Measurements from ENCODE around the gene TPCN1. TPM values are rescaled to one million over a fixed set of nuclear protein-coding genes. Genes with fewer than 3 reads are reported as not detected.
"Not testable (repeated sequence)": the region's sequence is repeated elsewhere in the genome, so short reads cannot be mapped to it uniquely, and the experiment has no call there.

The TPCN1 gene
- total RNA-seq, 2 donors from 2014 or later: 14.1 to 43.6 TPM

- DNase-seq (ENCODE audit: low spot score) (no peak), ATAC-seq (no peak)
- Mint-ChIP-seq H3K4me1 (ENCODE audit: low read depth in 2 of 2) (peaks cover 22 to 26% of the 10 kb centered on the region in 2 donors), H3K9me3 (no peaks in the 10 kb centered on the region), H3K36me3 (no peaks in the 10 kb centered on the region), H3K27ac (no peak overlapping the region), H3K27me3 (no peaks in the 10 kb centered on the region), H3K4me3 (no peak overlapping the region)
These were observed 18.8 kb upstream of the TPCN1 start for GRCh38 chr12:113202300-113203075.

- ATAC-seq (no peak), DNase-seq (ENCODE audit: low spot score) (no peak)
- peaks cover 33 to 37% of the 10 kb centered on the region in 2 donors for H3K4me1 Mint-ChIP-seq (ENCODE audit: low read depth in 2 of 2)
- no peaks in the 10 kb centered on the region for H3K27me3 Mint-ChIP-seq
- peak overlapping the region; percentile 41 for H3K4me3 Mint-ChIP-seq
- H3K27ac Mint-ChIP-seq: peak overlapping the region; percentile 67 to 92
- no peaks in the 10 kb centered on the region for H3K36me3 Mint-ChIP-seq
- no peaks in the 10 kb centered on the region for H3K9me3 Mint-ChIP-seq
These were observed 17.2 kb upstream of the TPCN1 start for GRCh38 chr12:113203852-113204760.

- Mint-ChIP-seq H3K36me3 (no peaks in the 10 kb centered on the region), H3K27me3 (no peaks in the 10 kb centered on the region), H3K9me3 (no peaks in the 10 kb centered on the region), H3K27ac (peak overlapping the region; percentile 67 to 92), H3K4me3 (peak overlapping the region; percentile 11), H3K4me1 (ENCODE audit: low read depth in 2 of 2) (peaks cover 35 to 41% of the 10 kb centered on the region in 2 donors)
- ATAC-seq: no peak
- no peak for DNase-seq (ENCODE audit: low spot score)
These were observed 16.5 kb upstream of the TPCN1 start for GRCh38 chr12:113204804-113205203.

GRCh38 chr12:113206802-113207201, 14.5 kb upstream of the TPCN1 start:
- H3K27ac Mint-ChIP-seq: peak overlapping the region; percentile 68 to 86
- not testable (repeated sequence) for DNase-seq (ENCODE audit: low spot score); H3K27me3 Mint-ChIP-seq; H3K9me3 Mint-ChIP-seq; H3K36me3 Mint-ChIP-seq; ATAC-seq
- H3K4me1 Mint-ChIP-seq (ENCODE audit: low read depth in 2 of 2): peaks cover 46 to 54% of the 10 kb centered on the region in 2 donors
- H3K4me3 Mint-ChIP-seq: peak overlapping the region; percentile 78

- H3K4me1 Mint-ChIP-seq (ENCODE audit: low read depth in 2 of 2): peaks cover 46 to 54% of the 10 kb centered on the region in 2 donors
- peak overlapping the region; percentile 78 for H3K4me3 Mint-ChIP-seq
- no peaks in the 10 kb centered on the region for H3K27me3 Mint-ChIP-seq
- H3K9me3 Mint-ChIP-seq: no peaks in the 10 kb centered on the region
- H3K27ac Mint-ChIP-seq: peak overlapping the region; percentile 82 to 86
- ATAC-seq: no peak
- peaks cover 6% of the 10 kb centered on the region for H3K36me3 Mint-ChIP-seq
- no peak for DNase-seq (ENCODE audit: low spot score)
These were observed 13.6 kb upstream of the TPCN1 start for GRCh38 chr12:113207613-113208040.

- peak overlapping the region; percentile 82 to 86 for H3K27ac Mint-ChIP-seq
- ATAC-seq (peak; percentile 93), DNase-seq (ENCODE audit: low spot score) (peak; percentile 93)
- peak overlapping the region; percentile 78 for H3K4me3 Mint-ChIP-seq
- H3K9me3 Mint-ChIP-seq: no peaks in the 10 kb centered on the region
- H3K27me3 Mint-ChIP-seq: no peaks in the 10 kb centered on the region
- peaks cover 6% of the 10 kb centered on the region for H3K36me3 Mint-ChIP-seq
- peaks cover 47 to 54% of the 10 kb centered on the region in 2 donors for H3K4me1 Mint-ChIP-seq (ENCODE audit: low read depth in 2 of 2)
These were observed 13.0 kb upstream of the TPCN1 start for GRCh38 chr12:113208041-113208934.

GRCh38 chr12:113211160-113211559, 10.1 kb upstream of the TPCN1 start:
- H3K27ac Mint-ChIP-seq: peak overlapping the region; percentile 72 to 86
- ATAC-seq (no peak), DNase-seq (ENCODE audit: low spot score) (no peak)
- H3K27me3 Mint-ChIP-seq: no peaks in the 10 kb centered on the region
- peaks cover 57 to 58% of the 10 kb centered on the region in 2 donors for H3K4me1 Mint-ChIP-seq (ENCODE audit: low read depth in 2 of 2)
- peak overlapping the region; percentile 64 for H3K4me3 Mint-ChIP-seq
- H3K36me3 Mint-ChIP-seq: peaks cover 6% of the 10 kb centered on the region
- no peaks in the 10 kb centered on the region for H3K9me3 Mint-ChIP-seq

GRCh38 chr12:113214895-113215400, 6.3 kb upstream of the TPCN1 start:
- Mint-ChIP-seq H3K9me3 (no peaks in the 10 kb centered on the region), H3K27me3 (no peaks in the 10 kb centered on the region), H3K4me3 (peak overlapping the region; percentile 48), H3K4me1 (ENCODE audit: low read depth in 2 of 2) (peaks cover 38 to 41% of the 10 kb centered on the region in 2 donors), H3K36me3 (peaks cover 6% of the 10 kb centered on the region), H3K27ac (peak overlapping the region; percentile 84 to 93)
- peak; percentile 69 for DNase-seq (ENCODE audit: low spot score)
- peak; percentile 82 to 91 for ATAC-seq

GRCh38 chr12:113216027-113216426, 5.2 kb upstream of the TPCN1 start:
- no peaks in the 10 kb centered on the region for H3K27me3 Mint-ChIP-seq
- H3K4me1 Mint-ChIP-seq (ENCODE audit: low read depth in 2 of 2): peaks cover 35 to 42% of the 10 kb centered on the region in 2 donors
- H3K4me3 Mint-ChIP-seq: no peak overlapping the region
- DNase-seq (ENCODE audit: low spot score) (no peak), ATAC-seq (no peak)
- H3K36me3 Mint-ChIP-seq: peaks cover under 1% of the 10 kb centered on the region
- H3K9me3 Mint-ChIP-seq: no peaks in the 10 kb centered on the region
- H3K27ac Mint-ChIP-seq: peak overlapping the region; percentile 84 to 93

- Mint-ChIP-seq H3K4me3 (peak overlapping the region; percentile 91), H3K36me3 (no peaks in the 10 kb centered on the region), H3K9me3 (no peaks in the 10 kb centered on the region), H3K27me3 (no peaks in the 10 kb centered on the region), H3K4me1 (ENCODE audit: low read depth in 2 of 2) (peaks cover 38% of the 10 kb centered on the region in 2 donors), H3K27ac (peak overlapping the region; percentile 62 to 67)
- no peak for DNase-seq (ENCODE audit: low spot score)
- no peak for ATAC-seq
These were observed 577 bp upstream of the TPCN1 start for GRCh38 chr12:113220593-113221180.

GRCh38 chr12:113221997-113222729, 899 bp downstream of the TPCN1 start:
- no peaks in the 10 kb centered on the region for H3K36me3 Mint-ChIP-seq
- H3K9me3 Mint-ChIP-seq: no peaks in the 10 kb centered on the region
- DNase-seq (ENCODE audit: low spot score) (no peak), ATAC-seq (no peak)
- H3K27me3 Mint-ChIP-seq: no peaks in the 10 kb centered on the region
- peak overlapping the region; percentile 62 to 67 for H3K27ac Mint-ChIP-seq
- H3K4me1 Mint-ChIP-seq (ENCODE audit: low read depth in 2 of 2): peaks cover 28 to 29% of the 10 kb centered on the region in 2 donors
- peak overlapping the region; percentile 91 for H3K4me3 Mint-ChIP-seq
